ENCODE measurements around the gene NKIRAS2. TPM values are rescaled to one million over a fixed set of nuclear protein-coding genes. Genes with fewer than 3 reads are reported as not detected.

Gene NKIRAS2
- total and polyA plus RNA-seq, 2 of the 4 experiments (the other 2 are of a cell fraction): 25.6 to 51.8 TPM

DNA sequence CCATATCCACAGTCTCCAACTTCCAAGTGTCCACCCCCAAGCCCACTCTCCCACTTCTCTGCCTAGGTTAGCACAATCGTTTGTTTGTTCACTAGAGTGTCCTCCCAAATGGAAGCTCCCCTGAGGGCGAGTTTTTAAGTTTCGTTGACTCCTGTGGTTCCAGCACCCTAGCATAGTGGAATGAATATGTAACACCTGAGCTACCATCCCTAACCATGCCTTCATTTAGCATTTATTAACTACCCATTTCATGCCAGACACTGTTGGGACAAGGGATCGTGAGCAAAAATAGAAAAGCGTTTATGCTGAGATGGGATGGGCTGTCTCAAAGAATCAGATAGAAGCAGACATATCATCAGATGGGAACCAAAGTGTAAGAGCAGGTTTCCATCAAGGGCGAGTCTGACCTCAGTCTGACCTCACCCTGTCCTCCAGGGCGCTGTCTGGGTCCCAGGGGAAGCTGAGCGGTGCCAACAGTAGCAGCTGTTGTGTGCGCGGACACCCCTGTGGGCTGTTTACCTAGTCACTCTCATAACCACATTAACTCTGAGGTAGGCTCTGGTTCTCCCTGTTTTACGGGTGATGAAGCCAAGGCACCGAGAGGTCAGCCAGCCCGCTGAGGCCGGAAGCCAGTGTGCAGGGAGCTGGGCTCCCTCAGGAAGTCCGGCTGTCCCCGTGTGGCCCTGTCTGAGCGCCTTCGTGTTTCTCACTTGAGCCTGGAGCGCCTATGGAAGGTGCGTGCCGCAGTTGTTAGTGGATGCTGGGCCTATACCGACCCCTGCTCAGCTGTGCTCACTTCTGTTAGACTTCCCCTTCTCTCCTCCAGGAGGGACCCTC lies 47.1 kb upstream of the NKIRAS2 start (continued):
- no peak for TF ChIP-seq MAFK (IDR thresholded peaks at IDR 0.05; ENCODE audit: low read depth, low read length)

DNA sequence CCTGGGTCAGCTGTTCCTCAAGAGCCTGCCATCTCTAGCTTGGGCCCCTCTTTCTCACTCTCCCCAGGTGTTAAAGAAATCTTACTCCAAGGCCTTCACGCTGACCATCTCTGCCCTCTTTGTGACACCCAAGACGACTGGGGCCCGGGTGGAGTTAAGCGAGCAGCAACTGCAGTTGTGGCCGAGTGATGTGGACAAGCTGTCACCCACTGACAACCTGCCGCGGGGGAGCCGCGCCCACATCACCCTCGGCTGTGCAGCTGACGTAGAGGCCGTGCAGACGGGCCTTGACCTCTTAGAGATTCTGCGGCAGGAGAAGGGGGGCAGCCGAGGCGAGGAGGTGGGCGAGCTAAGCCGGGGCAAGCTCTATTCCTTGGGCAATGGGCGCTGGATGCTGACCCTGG lies 46.5 kb upstream of the NKIRAS2 start:
- no peak overlapping the region for H2BK5ac ChIP-seq (ENCODE audit: low read depth, low read length, poor library complexity, severe bottlenecking)
- no peak overlapping the region for H2BK20ac ChIP-seq (ENCODE audit: low read depth, low read length)
- no peak overlapping the region for H3K4ac ChIP-seq (ENCODE audit: low read depth, low read length)
- no peak overlapping the region for H3K4me3 ChIP-seq (ENCODE audit: insufficient read depth, low read depth, low read length)
- H3K23ac ChIP-seq (ENCODE audit: low read depth, low read length): no peak overlapping the region
- intact Hi-C loops (cut with micrococcal nuclease): no loop called here
- H3K9me3 ChIP-seq (ENCODE audit: control insufficient read depth, insufficient read depth, low read length): no peaks in the 10 kb centered on the region
- no peak overlapping the region for H4K91ac ChIP-seq (ENCODE audit: insufficient read depth, low read depth, low read length)
- ATAC-seq (ENCODE audit: low read depth): no peak
- no peak overlapping the region for H2AK5ac ChIP-seq (ENCODE audit: low read depth, low read length)
- H3K4me2 ChIP-seq (ENCODE audit: low read depth, low read length): no peak overlapping the region
- ChIA-PET POLR2A (ENCODE audit: unreplicated experiment) (no interaction called here), CTCF (no interaction called here)
- H3K9ac ChIP-seq (ENCODE audit: low read depth, low read length): no peak overlapping the region
- H2AK9ac ChIP-seq (replicated peaks; ENCODE audit: low read depth, low read length, poor library complexity): no peak overlapping the region
- no peak overlapping the region for H4K8ac ChIP-seq (ENCODE audit: low read depth in 2 of 2, low read length in 2 of 2)
- no peaks in the 10 kb centered on the region for H3K27me3 ChIP-seq (ENCODE audit: control insufficient read depth, insufficient read depth, low read length)
- H3K9me1 ChIP-seq (ENCODE audit: insufficient read depth, low read length): peaks cover 6% of the 10 kb centered on the region; the same call in 1 of the 2 replicates
- DNase-seq: no peak
- H4K20me1 ChIP-seq (ENCODE audit: insufficient read depth, low read length): peaks cover 48% of the 10 kb centered on the region
- no peak overlapping the region for H3K27ac ChIP-seq (ENCODE audit: insufficient read depth, low read length)
- no TSS peak for BruUV-seq (replicated peaks)
- no peak overlapping the region for H4K5ac ChIP-seq (ENCODE audit: low read depth, low read length)
- H3K79me1 ChIP-seq (ENCODE audit: low read depth in 1 of 2, low read length in 2 of 2): peaks cover 29 to 70% of the 10 kb centered on the region in 2 experiments
- peaks cover 78% of the 10 kb centered on the region for H3K36me3 ChIP-seq (ENCODE audit: control insufficient read depth, insufficient read depth, low read length)
- 65% methylated on average over 18 of the region's 19 CpGs; no CpG with 5 or more reads in 1 of the 2 experiments for WGBS, 2 experiments (ENCODE audit: extremely low coverage in 2 of 2, insufficient read length in 1 of 2)
- H2AFZ ChIP-seq (replicated peaks; ENCODE audit: low read length, poor library complexity): peak overlapping the region; percentile 10
- no peaks in the 10 kb centered on the region; the same call in 1 of the 2 replicates for H3K4me1 ChIP-seq (ENCODE audit: control insufficient read depth, insufficient read depth, low read length)
- no peak overlapping the region for H2BK120ac ChIP-seq (ENCODE audit: low read depth, low read length)
- no peak overlapping the region for H3K18ac ChIP-seq (ENCODE audit: low read depth, low read length)
- no peak overlapping the region for H3K56ac ChIP-seq (ENCODE audit: extremely low read depth, insufficient read depth, low read length)
- dilution Hi-C loops (cut with HindIII; ENCODE audit: low sequenced_read_pairs, unreplicated experiment): no loop called here
- H2BK15ac ChIP-seq (ENCODE audit: low read depth, low read length): no peak overlapping the region
- H3K14ac ChIP-seq (replicated peaks; ENCODE audit: low read depth, low read length): no peak overlapping the region
- in situ Hi-C loops (cut with MboI; ENCODE audit: low sequenced_read_pairs): no loop called here
- TF ChIP-seq RAD21 (IDR thresholded peaks at IDR 0.05; ENCODE audit: low read length) (no peak), MAZ (IDR thresholded peaks at IDR 0.05; ENCODE audit: borderline replicate concordance, low read depth, low read length) (no peak), RFX5 (IDR thresholded peaks at IDR 0.05; ENCODE audit: low read depth, low read length) (no peak), CHD1 (IDR thresholded peaks at IDR 0.05; ENCODE audit: low read depth, low read length) (no peak), CEBPB (IDR thresholded peaks at IDR 0.05; ENCODE audit: low read depth, low read length) (no peak), SMC3 (IDR thresholded peaks at IDR 0.05; ENCODE audit: low read depth, low read length) (no peak), POLR2A (IDR thresholded peaks at IDR 0.05; ENCODE audit: low read depth, low read length) (no peak), BHLHE40 (IDR thresholded peaks at IDR 0.05; ENCODE audit: low read depth, low read length) (no peak), RCOR1 (IDR thresholded peaks at IDR 0.05; ENCODE audit: insufficient replicate concordance, low read length) (no peak)
- TF ChIP-seq, protein P1, sequence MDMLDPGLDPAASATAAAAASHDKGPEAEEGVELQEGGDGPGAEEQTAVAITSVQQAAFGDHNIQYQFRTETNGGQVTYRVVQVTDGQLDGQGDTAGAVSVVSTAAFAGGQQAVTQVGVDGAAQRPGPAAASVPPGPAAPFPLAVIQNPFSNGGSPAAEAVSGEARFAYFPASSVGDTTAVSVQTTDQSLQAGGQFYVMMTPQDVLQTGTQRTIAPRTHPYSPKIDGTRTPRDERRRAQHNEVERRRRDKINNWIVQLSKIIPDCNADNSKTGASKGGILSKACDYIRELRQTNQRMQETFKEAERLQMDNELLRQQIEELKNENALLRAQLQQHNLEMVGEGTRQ (IDR thresholded peaks at IDR 0.05; ENCODE audit: low read depth, low read length): no peak
- TF ChIP-seq, protein P2, sequence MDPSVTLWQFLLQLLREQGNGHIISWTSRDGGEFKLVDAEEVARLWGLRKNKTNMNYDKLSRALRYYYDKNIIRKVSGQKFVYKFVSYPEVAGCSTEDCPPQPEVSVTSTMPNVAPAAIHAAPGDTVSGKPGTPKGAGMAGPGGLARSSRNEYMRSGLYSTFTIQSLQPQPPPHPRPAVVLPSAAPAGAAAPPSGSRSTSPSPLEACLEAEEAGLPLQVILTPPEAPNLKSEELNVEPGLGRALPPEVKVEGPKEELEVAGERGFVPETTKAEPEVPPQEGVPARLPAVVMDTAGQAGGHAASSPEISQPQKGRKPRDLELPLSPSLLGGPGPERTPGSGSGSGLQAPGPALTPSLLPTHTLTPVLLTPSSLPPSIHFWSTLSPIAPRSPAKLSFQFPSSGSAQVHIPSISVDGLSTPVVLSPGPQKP (IDR thresholded peaks at IDR 0.05; ENCODE audit: borderline replicate concordance, low read depth, low read length): no peak
- TF ChIP-seq, protein P3, sequence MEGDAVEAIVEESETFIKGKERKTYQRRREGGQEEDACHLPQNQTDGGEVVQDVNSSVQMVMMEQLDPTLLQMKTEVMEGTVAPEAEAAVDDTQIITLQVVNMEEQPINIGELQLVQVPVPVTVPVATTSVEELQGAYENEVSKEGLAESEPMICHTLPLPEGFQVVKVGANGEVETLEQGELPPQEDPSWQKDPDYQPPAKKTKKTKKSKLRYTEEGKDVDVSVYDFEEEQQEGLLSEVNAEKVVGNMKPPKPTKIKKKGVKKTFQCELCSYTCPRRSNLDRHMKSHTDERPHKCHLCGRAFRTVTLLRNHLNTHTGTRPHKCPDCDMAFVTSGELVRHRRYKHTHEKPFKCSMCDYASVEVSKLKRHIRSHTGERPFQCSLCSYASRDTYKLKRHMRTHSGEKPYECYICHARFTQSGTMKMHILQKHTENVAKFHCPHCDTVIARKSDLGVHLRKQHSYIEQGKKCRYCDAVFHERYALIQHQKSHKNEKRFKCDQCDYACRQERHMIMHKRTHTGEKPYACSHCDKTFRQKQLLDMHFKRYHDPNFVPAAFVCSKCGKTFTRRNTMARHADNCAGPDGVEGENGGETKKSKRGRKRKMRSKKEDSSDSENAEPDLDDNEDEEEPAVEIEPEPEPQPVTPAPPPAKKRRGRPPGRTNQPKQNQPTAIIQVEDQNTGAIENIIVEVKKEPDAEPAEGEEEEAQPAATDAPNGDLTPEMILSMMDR (conservative IDR thresholded peaks at IDR 0.05; ENCODE audit: low read depth, low read length): no peak
